Measurements from ENCODE around the gene RRP9.

The RRP9 gene

DNA sequence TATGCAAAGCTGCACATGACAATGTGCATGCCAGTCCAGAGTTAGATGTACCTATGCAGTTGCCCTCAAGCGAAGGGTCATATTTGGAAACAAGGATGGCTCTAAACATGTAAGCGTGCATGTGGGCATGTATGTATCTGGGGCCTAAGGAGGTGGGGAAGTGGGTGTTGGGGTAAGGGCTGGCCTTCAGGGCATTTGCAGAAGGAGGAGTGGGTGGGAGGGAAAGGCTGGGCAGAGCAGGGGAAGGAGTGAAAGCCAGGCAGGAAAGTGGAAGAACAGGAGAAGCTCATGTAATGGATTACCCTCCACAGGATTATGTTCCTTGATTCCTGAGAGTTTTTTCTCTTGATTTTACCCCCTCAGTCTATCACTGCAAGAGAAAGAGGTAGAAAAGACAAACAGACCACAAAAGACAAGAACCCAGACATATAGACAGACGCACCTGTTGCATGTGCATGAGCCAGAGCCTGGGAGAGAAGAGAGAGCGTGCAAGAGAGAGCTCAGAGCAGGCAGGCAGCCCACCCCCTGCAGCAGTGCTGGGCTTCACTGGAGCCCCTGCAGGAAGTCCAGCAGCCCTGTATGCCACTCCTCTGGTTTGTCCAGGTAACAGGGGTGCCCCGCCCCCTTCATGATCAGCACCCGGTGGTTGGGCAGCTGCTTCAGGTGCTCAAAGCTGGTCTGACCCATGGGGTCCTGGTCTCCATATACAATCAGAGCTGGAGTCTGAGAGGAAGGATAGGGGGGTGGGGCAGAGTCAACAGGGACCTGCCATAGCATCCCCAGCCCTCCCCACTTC lies 27.4 kb upstream of the RRP9 start:
- Histone ChIP-seq H3K4me1 (ENCODE audit: control insufficient read depth in 1 of 2, insufficient read depth in 2 of 2, low read length in 2 of 2) (peaks cover 2 to 45% of the 10 kb centered on the region in 2 donors), H3K36me3 (ENCODE audit: control insufficient read depth in 1 of 2, insufficient read depth in 2 of 2, low read length in 2 of 2) (no peaks in the 10 kb centered on the region), H3K27ac (ENCODE audit: low read length) (no peak overlapping the region), H3K4me3 (ENCODE audit: low read depth in 1 of 2, low read length in 2 of 2) (no peak overlapping the region), H3K9me3 (ENCODE audit: control insufficient read depth in 1 of 2, low read length in 2 of 2) (no peaks in the 10 kb centered on the region), H3K27me3 (ENCODE audit: low read depth, low read length) (no peaks in the 10 kb centered on the region)

DNA sequence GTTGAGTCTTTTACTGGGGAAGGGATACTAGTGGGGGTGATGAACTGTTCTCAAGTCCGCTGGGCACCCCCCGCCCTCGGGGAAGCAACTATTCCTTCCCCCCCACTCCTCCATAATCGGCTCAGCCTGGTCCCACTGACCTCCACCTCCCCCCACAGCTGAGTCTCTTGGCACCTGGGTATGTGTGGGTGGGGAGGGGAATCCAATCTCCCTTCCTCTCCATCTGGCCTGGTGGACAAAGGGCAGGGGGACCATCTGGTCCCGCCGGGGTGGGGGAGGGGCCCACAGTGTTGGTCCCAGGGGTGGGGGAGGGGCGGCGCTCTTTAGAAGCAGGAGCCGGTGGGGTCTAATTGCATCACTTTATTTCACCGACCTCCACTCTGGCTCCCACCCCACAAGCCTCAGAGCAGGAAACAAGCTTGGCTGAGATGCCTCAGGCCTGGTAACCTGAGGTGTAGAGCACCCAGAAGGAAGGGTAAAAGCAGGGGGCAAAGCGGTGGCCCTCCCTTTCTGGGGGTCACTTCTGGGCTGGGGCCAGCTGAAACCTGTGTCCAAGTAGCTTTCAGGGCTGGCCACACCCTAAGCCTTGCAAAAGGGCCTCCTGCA lies 26.6 kb upstream of the RRP9 start:
- Histone ChIP-seq H3K36me3 (ENCODE audit: control insufficient read depth in 1 of 2, insufficient read depth in 2 of 2, low read length in 2 of 2) (no peaks in the 10 kb centered on the region), H3K9me3 (ENCODE audit: control insufficient read depth in 1 of 2, low read length in 2 of 2) (no peaks in the 10 kb centered on the region), H3K27me3 (ENCODE audit: low read depth, low read length) (no peaks in the 10 kb centered on the region), H3K4me3 (ENCODE audit: low read depth in 1 of 2, low read length in 2 of 2) (peak overlapping the region; percentile 64 to 71), H3K4me1 (ENCODE audit: control insufficient read depth in 1 of 2, insufficient read depth in 2 of 2, low read length in 2 of 2) (peaks cover 0 to 52% of the 10 kb centered on the region in 2 donors), H3K27ac (ENCODE audit: low read length) (peak overlapping the region; percentile 45)

DNA sequence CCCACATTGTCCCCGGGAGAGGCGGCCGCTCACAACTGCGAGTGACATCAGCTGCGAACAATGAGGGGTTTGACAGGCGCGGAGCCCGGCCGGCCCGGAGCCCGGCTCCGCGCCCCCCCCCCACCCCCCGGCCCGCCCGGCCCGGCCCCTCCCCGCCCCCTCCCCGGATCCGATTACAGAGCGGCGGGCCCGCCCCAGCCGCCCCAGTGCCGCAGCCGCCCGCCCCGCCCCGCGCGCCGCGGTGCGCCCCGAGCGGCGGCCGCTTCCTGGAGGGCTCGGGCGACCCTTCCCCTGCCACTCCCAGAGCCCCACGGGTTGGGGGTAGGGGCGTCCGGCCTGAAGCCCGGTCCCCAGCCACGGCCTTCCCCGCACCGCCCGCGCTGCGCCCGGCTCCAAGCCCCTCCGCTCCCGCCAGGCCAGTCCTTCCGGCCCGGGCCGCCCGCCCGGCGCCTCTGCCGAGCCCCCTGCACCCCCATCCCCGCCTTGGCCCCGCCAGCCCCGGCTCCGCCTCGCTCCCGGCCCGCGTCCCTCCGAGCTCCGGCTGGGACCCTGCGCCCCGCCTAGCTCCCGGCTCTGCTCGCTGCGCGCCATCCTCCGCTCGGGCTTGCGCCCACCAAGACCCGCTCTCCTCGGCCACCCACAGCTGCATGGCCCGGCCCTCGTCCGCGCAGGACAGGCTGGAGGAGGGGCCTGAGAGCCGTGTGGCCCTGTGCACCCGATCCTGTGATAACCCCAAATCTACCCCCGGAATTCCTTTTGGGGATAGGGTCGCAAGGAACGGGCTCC lies 25.9 kb upstream of the RRP9 start, which contains the start of gene PCBP4:
Gene PCBP4, minus strand, starts transcription at position 71 of the 786 bp plus-strand sequence. CDS start 6,214 bp downstream, outside the sequence.
- peaks cover 0 to 50% of the 10 kb centered on the region in 2 donors for H3K4me1 ChIP-seq (ENCODE audit: control insufficient read depth in 1 of 2, insufficient read depth in 2 of 2, low read length in 2 of 2)
- H3K27me3 ChIP-seq (ENCODE audit: low read depth, low read length): no peaks in the 10 kb centered on the region
- no peaks in the 10 kb centered on the region for H3K36me3 ChIP-seq (ENCODE audit: control insufficient read depth in 1 of 2, insufficient read depth in 2 of 2, low read length in 2 of 2)
- H3K27ac ChIP-seq (ENCODE audit: low read length): peak within 1 kb of the TSS; percentile 63
- peak within 1 kb of the TSS; percentile 71 to 72 for H3K4me3 ChIP-seq (ENCODE audit: low read depth in 1 of 2, low read length in 2 of 2)
- H3K9me3 ChIP-seq (ENCODE audit: control insufficient read depth in 1 of 2, low read length in 2 of 2): no peaks in the 10 kb centered on the region

DNA sequence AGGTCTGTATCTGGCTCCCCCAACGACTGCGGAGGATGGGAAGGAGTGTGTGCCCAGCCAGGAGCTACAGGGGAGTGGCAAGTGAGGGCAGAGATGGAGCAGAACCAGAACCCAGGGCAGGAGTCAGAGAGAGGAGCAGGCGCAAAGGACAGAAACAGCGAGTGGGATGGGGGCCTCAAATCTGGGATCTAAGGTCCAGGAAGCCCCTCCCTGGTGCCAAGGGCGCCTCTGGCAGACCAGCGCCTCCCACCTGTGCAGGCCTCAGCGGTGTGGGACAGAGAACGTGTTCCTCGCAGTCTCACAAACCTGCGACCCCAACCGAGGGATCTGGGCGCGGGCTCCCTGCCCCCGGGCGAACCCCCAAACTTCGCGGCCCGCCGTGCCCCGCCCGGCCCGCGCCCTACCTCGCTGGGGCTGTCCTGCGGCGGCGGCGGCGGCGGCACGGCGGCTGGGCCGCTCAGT lies 25.2 kb upstream of the RRP9 start:
- Histone ChIP-seq H3K9me3 (ENCODE audit: control insufficient read depth in 1 of 2, low read length in 2 of 2) (no peaks in the 10 kb centered on the region), H3K27ac (ENCODE audit: low read length) (peak overlapping the region; percentile 63), H3K36me3 (ENCODE audit: control insufficient read depth in 1 of 2, insufficient read depth in 2 of 2, low read length in 2 of 2) (peaks cover 0 to under 1% of the 10 kb centered on the region in 2 donors), H3K4me3 (ENCODE audit: low read depth in 1 of 2, low read length in 2 of 2) (peak overlapping the region; percentile 70 to 72), H3K4me1 (ENCODE audit: control insufficient read depth in 1 of 2, insufficient read depth in 2 of 2, low read length in 2 of 2) (peaks cover 0 to 53% of the 10 kb centered on the region in 2 donors), H3K27me3 (ENCODE audit: low read depth, low read length) (no peaks in the 10 kb centered on the region)

DNA sequence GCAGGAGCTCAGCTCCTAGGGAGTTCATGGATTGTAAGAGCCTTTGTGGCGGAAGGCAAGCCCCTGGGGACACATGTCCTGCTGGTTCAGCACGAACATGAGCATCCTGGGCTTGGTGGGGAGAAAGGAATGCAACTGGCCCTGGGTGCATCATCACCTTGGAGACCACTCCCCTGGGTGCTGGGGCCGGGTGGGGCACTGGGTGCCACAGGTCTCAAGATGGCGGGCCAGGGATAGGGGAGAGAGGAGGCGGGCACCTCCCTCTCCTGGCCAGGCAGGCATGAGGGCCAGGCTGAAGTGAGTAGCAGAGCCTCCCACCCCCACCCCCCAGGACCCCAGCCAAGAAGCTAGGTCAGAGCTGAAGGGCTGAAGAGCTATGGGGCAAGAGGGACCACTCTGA lies 24.8 kb upstream of the RRP9 start:
- H3K9me3 ChIP-seq (ENCODE audit: control insufficient read depth in 1 of 2, low read length in 2 of 2): no peaks in the 10 kb centered on the region
- peak overlapping the region; percentile 70 to 72 for H3K4me3 ChIP-seq (ENCODE audit: low read depth in 1 of 2, low read length in 2 of 2)
- peak overlapping the region; percentile 63 for H3K27ac ChIP-seq (ENCODE audit: low read length)
- peaks cover 0 to 57% of the 10 kb centered on the region in 2 donors for H3K4me1 ChIP-seq (ENCODE audit: control insufficient read depth in 1 of 2, insufficient read depth in 2 of 2, low read length in 2 of 2)
- no peaks in the 10 kb centered on the region for H3K27me3 ChIP-seq (ENCODE audit: low read depth, low read length)
- peaks cover 2 to 4% of the 10 kb centered on the region in 2 donors for H3K36me3 ChIP-seq (ENCODE audit: control insufficient read depth in 1 of 2, insufficient read depth in 2 of 2, low read length in 2 of 2)

DNA sequence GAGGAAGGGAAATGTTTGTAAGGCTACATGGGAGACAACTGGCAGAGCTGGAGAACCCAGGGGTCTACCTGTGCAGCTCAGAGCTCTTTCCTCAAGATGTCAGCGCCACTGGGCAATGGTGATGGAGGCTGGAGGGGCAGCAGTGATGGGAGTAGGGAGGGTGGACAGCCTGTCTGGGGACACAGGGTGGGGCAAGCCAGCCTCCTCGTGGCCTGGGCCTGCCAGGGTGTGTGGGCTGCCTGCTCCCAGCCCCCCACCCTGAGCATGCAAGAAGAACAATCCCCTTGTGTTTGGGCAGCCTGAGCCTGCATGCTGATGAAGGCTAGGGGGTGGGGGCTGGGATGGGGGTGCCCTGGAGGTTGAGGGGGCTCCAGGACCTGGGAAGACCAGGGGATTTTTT lies 24.3 kb upstream of the RRP9 start:
- Histone ChIP-seq H3K4me3 (ENCODE audit: low read depth in 1 of 2, low read length in 2 of 2) (peak overlapping the region in 1 of 2 donors; percentile 70), H3K36me3 (ENCODE audit: control insufficient read depth in 1 of 2, insufficient read depth in 2 of 2, low read length in 2 of 2) (peaks cover 4 to 6% of the 10 kb centered on the region in 2 donors), H3K9me3 (ENCODE audit: control insufficient read depth in 1 of 2, low read length in 2 of 2) (no peaks in the 10 kb centered on the region), H3K4me1 (ENCODE audit: control insufficient read depth in 1 of 2, insufficient read depth in 2 of 2, low read length in 2 of 2) (peaks cover 0 to 57% of the 10 kb centered on the region in 2 donors), H3K27ac (ENCODE audit: low read length) (no peak overlapping the region), H3K27me3 (ENCODE audit: low read depth, low read length) (no peaks in the 10 kb centered on the region)

DNA sequence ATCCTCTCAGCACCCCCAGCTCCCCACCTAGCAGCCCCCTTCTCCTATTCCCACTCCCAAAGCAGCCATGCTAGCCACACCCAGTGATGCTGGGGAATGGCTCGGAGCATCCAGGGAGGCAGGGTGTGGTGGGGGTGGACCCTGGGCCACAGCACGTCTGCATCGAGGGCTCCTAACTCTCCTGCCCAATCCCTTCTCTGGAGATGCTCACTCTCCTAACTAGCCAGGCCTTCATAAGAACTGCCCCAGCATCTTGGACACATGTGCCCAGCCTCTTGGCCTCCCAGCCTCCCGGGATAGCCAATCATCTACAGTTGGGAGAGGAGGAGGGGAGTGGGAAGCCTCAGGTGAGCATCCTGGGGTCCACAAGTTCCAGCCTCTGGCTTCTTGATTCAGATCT lies 22.8 kb upstream of the RRP9 start:
- peaks cover 0 to 57% of the 10 kb centered on the region in 2 donors for H3K4me1 ChIP-seq (ENCODE audit: control insufficient read depth in 1 of 2, insufficient read depth in 2 of 2, low read length in 2 of 2)
- H3K9me3 ChIP-seq (ENCODE audit: control insufficient read depth in 1 of 2, low read length in 2 of 2): no peaks in the 10 kb centered on the region
- peaks cover 4 to 15% of the 10 kb centered on the region in 2 donors for H3K36me3 ChIP-seq (ENCODE audit: control insufficient read depth in 1 of 2, insufficient read depth in 2 of 2, low read length in 2 of 2)
- H3K4me3 ChIP-seq (ENCODE audit: low read depth in 1 of 2, low read length in 2 of 2): no peak overlapping the region
- H3K27ac ChIP-seq (ENCODE audit: low read length): no peak overlapping the region
- H3K27me3 ChIP-seq (ENCODE audit: low read depth, low read length): no peaks in the 10 kb centered on the region

DNA sequence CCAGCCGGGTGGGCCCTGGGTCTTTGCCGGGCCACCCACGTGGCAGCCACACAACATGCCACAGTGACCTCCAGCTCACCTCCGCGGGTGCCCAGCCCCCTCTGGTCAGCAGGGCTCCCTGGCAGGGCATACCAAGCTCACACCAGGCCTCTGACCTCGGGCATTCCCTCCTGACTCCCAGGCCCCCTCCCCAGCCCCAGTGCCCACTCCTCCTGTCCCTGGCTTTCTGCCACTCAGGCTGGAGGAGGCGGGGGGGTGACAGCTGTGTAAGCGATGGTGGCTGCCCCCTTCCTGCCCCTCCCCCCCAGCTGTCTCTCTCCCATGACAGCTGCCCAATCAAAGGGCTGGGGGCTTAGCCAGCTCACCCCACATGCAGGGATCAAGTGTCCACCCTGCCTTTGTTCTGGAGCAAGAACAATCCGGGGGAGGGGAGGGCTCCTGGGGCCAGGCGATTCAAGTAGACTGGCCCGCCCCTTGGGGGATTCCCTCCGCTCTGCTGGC lies 22.3 kb upstream of the RRP9 start:
- H3K4me3 ChIP-seq (ENCODE audit: low read depth in 1 of 2, low read length in 2 of 2): no peak overlapping the region
- peaks cover 0 to 56% of the 10 kb centered on the region in 2 donors for H3K4me1 ChIP-seq (ENCODE audit: control insufficient read depth in 1 of 2, insufficient read depth in 2 of 2, low read length in 2 of 2)
- no peaks in the 10 kb centered on the region for H3K27me3 ChIP-seq (ENCODE audit: low read depth, low read length)
- no peaks in the 10 kb centered on the region for H3K9me3 ChIP-seq (ENCODE audit: control insufficient read depth in 1 of 2, low read length in 2 of 2)
- H3K27ac ChIP-seq (ENCODE audit: low read length): no peak overlapping the region
- H3K36me3 ChIP-seq (ENCODE audit: control insufficient read depth in 1 of 2, insufficient read depth in 2 of 2, low read length in 2 of 2): peaks cover 4 to 20% of the 10 kb centered on the region in 2 donors

DNA sequence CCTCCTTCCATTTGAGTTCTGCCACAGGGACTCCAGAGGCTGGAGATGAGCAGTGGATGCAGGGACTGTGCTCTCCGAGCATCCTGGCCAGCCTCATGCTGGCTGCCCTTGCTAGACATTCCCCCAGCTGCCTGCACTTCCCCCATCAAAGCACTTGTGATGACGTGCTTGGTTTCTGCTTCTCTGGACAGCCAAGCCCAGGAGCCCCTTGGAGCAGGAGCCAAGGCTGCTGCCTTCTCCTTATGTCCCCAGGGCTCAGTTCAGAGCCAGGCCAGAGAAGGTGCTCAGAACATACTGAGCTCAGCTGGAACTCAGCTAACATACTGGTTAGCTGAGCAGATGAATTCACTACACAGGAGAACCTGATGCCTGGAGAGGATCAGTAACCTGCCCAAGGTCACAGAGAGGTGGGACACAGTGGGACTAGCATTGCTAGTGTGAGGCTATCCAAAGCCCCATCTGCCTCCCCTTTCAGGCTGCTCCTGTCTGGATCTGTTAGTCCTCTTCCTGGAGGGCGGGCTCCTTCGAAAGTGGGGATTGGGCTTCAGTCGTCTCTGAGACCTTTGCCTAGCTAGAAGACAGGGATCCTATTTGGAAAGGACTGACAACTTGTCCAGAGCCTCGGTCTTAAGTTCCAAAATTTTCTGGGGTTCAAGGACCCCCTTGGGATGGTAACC lies 21.3 kb upstream of the RRP9 start:
- H3K36me3 ChIP-seq (ENCODE audit: control insufficient read depth in 1 of 2, insufficient read depth in 2 of 2, low read length in 2 of 2): peaks cover 4 to 26% of the 10 kb centered on the region in 2 donors
- H3K27ac ChIP-seq (ENCODE audit: low read length): no peak overlapping the region
- H3K4me3 ChIP-seq (ENCODE audit: low read depth in 1 of 2, low read length in 2 of 2): no peak overlapping the region
- no peaks in the 10 kb centered on the region for H3K9me3 ChIP-seq (ENCODE audit: control insufficient read depth in 1 of 2, low read length in 2 of 2)
- H3K4me1 ChIP-seq (ENCODE audit: control insufficient read depth in 1 of 2, insufficient read depth in 2 of 2, low read length in 2 of 2): peaks cover 0 to 46% of the 10 kb centered on the region in 2 donors
- no peaks in the 10 kb centered on the region for H3K27me3 ChIP-seq (ENCODE audit: low read depth, low read length)

DNA sequence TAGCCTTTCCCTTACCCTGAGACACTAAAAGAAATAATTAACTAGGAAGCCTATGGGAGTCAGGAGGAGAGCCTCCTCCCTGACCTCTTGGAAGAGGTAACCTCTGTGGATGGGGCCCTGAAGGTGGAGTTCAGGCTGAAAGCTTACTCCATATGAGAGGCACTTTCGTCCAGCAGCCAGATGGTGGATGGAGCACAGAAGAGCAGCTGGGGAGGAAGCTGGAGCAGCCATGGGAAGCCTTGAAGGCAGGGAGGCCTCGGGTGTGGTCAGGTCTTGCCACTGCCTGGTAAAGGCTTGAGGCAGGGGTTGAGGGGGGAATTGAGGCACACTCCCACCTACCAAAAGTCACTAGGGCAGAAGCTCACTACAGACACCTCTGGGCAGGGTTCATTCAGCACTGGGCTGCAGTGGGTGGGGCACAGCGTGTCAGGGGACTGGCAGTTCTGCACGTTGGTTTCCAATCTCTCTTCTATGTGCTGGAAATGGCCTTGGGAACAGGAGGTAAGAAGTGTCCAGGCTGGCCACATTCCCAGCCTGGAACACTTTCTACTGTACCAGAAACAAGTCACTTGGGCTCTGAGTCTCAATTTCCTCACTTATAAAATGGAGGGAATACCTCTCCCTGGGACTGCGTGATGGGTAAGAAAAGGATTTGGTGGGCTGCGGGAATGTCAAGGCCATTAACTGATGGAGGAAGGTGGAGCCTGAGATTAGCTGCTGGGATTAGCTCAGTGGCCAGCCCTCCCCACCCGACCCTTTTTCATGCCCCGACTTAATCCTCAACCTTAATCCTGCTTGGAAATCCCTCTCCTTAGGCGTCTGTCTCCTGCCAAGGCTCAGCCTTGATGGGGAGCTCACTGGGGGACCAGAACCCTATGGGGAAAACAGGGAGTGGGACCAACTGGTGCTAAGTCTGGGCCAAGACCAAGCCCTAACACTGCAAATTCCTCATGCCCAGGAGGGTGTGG lies 20.2 kb upstream of the RRP9 start:
- Histone ChIP-seq H3K9me3 (ENCODE audit: control insufficient read depth in 1 of 2, low read length in 2 of 2) (no peaks in the 10 kb centered on the region), H3K27ac (ENCODE audit: low read length) (no peak overlapping the region), H3K36me3 (ENCODE audit: control insufficient read depth in 1 of 2, insufficient read depth in 2 of 2, low read length in 2 of 2) (peaks cover 4 to 26% of the 10 kb centered on the region in 2 donors), H3K4me1 (ENCODE audit: control insufficient read depth in 1 of 2, insufficient read depth in 2 of 2, low read length in 2 of 2) (peaks cover 0 to 42% of the 10 kb centered on the region in 2 donors), H3K27me3 (ENCODE audit: low read depth, low read length) (no peaks in the 10 kb centered on the region), H3K4me3 (ENCODE audit: low read depth in 1 of 2, low read length in 2 of 2) (no peak overlapping the region)
